A673 (cell line): ENCODE measurements around the gene CIAO3.
"Not testable (repeated sequence)": the region's sequence is repeated elsewhere in the genome, so short reads cannot be mapped to it uniquely, and the experiment has no call there.

Experiments used
- EZH2 ChIP-seq: fragments of 200-600 bp; sonication (generic); IDR thresholded peaks from 2 replicates; pipeline ENCODE4 v1.6.1; 2017; ENCODE audit warnings: borderline replicate concordance, low read depth, mild to moderate bottlenecking, mixed read lengths, antibody characterized with exemption, low read length; ENCODE audit not compliant: poor library complexity, severe bottlenecking
- TF ChIP-seq, protein P1 (sequence below): fragments of 300-800, 200-600 bp; sonication (generic); conservative IDR thresholded peaks from 2 replicates; pipeline ENCODE4 v1.5.1; 2017; ENCODE audit warnings: low read depth, mild to moderate bottlenecking, antibody characterized with exemption, low read length, moderate library complexity, mixed read lengths

GRCh38 chr16:742894-743293 is 2.1 kb upstream of the CIAO3 start:
- TF ChIP-seq, protein P1, sequence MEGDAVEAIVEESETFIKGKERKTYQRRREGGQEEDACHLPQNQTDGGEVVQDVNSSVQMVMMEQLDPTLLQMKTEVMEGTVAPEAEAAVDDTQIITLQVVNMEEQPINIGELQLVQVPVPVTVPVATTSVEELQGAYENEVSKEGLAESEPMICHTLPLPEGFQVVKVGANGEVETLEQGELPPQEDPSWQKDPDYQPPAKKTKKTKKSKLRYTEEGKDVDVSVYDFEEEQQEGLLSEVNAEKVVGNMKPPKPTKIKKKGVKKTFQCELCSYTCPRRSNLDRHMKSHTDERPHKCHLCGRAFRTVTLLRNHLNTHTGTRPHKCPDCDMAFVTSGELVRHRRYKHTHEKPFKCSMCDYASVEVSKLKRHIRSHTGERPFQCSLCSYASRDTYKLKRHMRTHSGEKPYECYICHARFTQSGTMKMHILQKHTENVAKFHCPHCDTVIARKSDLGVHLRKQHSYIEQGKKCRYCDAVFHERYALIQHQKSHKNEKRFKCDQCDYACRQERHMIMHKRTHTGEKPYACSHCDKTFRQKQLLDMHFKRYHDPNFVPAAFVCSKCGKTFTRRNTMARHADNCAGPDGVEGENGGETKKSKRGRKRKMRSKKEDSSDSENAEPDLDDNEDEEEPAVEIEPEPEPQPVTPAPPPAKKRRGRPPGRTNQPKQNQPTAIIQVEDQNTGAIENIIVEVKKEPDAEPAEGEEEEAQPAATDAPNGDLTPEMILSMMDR: not testable (repeated sequence)
- not testable (repeated sequence) for TF ChIP-seq EZH2
